Pons (tissue), 1 donor: Measurements from ENCODE around the gene APLP2.
"Not testable (repeated sequence)": the region's sequence is repeated elsewhere in the genome, so short reads cannot be mapped to it uniquely, and the experiment has no call there.

Source experiments
- DNase-seq: peaks from one replicate; pipeline ENCODE4 v3.0.0-alpha.2; 2016; ENCODE audit warnings: low spot score

APLP2 gene

GRCh38 chr11:130174642-130175041 lies 104.9 kb downstream of the APLP2 start:
- no peak for DNase-seq

- DNase-seq = no peak
Measured at GRCh38 chr11:130175898-130176297, 106.2 kb downstream of the APLP2 start.

GRCh38 chr11:130177782-130178181 lies 108.1 kb downstream of the APLP2 start:
- no peak for DNase-seq

- no peak for DNase-seq
Measured at GRCh38 chr11:130178441-130179339, 109.0 kb downstream of the APLP2 start.

- no peak for DNase-seq
Measured at GRCh38 chr11:130179396-130180306, 110.0 kb downstream of the APLP2 start.

- DNase-seq = peak; percentile 59
Measured at GRCh38 chr11:130180491-130180890, 110.8 kb downstream of the APLP2 start.

GRCh38 chr11:130180896-130181294 lies 111.2 kb downstream of the APLP2 start:
- DNase-seq = no peak

GRCh38 chr11:130181295-130182272 lies 111.9 kb downstream of the APLP2 start:
- no peak for DNase-seq

- no peak for DNase-seq
Measured at GRCh38 chr11:130183878-130184610, 114.3 kb downstream of the APLP2 start.

GRCh38 chr11:130187096-130187495 lies 117.4 kb downstream of the APLP2 start:
- DNase-seq = no peak

GRCh38 chr11:130188047-130188446 lies 118.4 kb downstream of the APLP2 start:
- DNase-seq = no peak

- no peak for DNase-seq
Measured at GRCh38 chr11:130188585-130189347, 119.1 kb downstream of the APLP2 start.

- DNase-seq = no peak
Measured at GRCh38 chr11:130189492-130190210, 120.0 kb downstream of the APLP2 start.

- no peak for DNase-seq
Measured at GRCh38 chr11:130190371-130190881, 120.7 kb downstream of the APLP2 start.

- no peak for DNase-seq
Measured at GRCh38 chr11:130191896-130192295, 122.2 kb downstream of the APLP2 start.

GRCh38 chr11:130192845-130193267 lies 123.2 kb downstream of the APLP2 start:
- no peak for DNase-seq

- not testable (repeated sequence) for DNase-seq
Measured at GRCh38 chr11:130193551-130193950, 123.9 kb downstream of the APLP2 start.
